ENCODE results near the gene MYT1.

- TF ChIP-seq CTCF (IDR thresholded peaks at IDR 0.05; ENCODE audit: low read depth, low read length, missing input control) (no peak), MAX (IDR thresholded peaks at IDR 0.05) (no peak), TAF1 (conservative IDR thresholded peaks at IDR 0.05) (no peak), YY1 (IDR thresholded peaks at IDR 0.05) (no peak), GABPA (IDR thresholded peaks at IDR 0.05 in 1 of 2, conservative IDR thresholded peaks at IDR 0.05 in 1 of 2) (no peak), RXRA (IDR thresholded peaks at IDR 0.05) (no peak), REST (IDR thresholded peaks at IDR 0.05) (no peak), JUND (IDR thresholded peaks at IDR 0.05) (no peak)
Observed at GRCh38 chr20:64254156-64254555, 89.9 kb downstream of the MYT1 start.
